GM18520 (cell line): ENCODE measurements around the gene RETSAT.
A peak's percentile ranks its signal among the peaks of the same experiment; 100 is the strongest.
"Not testable (repeated sequence)": the region's sequence is repeated elsewhere in the genome, so short reads cannot be mapped to it uniquely, and the experiment has no call there.

ENCODE experiments used
- ATAC-seq: cut with Tn5 transposase; IDR thresholded peaks from one replicate; pipeline ENCODE4 v1.9.1; 2021; ENCODE audit not compliant: unreplicated experiment

Gene RETSAT

GRCh38 chr2:85380048-85380447 lies 25.7 kb upstream of the RETSAT start:
- no peak for ATAC-seq

- ATAC-seq = no peak
These were observed 23.9 kb upstream of the RETSAT start for GRCh38 chr2:85378257-85378656.

- ATAC-seq = no peak
These were observed 22.8 kb upstream of the RETSAT start for GRCh38 chr2:85377083-85377482.

- no peak for ATAC-seq
These were observed 22.1 kb upstream of the RETSAT start for GRCh38 chr2:85376291-85377065.

- ATAC-seq = no peak
These were observed 16.7 kb upstream of the RETSAT start for GRCh38 chr2:85371045-85371444.

GRCh38 chr2:85369500-85369899 lies 15.2 kb upstream of the RETSAT start:
- no peak for ATAC-seq

- ATAC-seq = no peak
These were observed 14.6 kb upstream of the RETSAT start for GRCh38 chr2:85368921-85369320.

- ATAC-seq = no peak
These were observed 12.9 kb upstream of the RETSAT start for GRCh38 chr2:85367180-85367579.

GRCh38 chr2:85362653-85363387 lies 8.5 kb upstream of the RETSAT start:
- ATAC-seq = not testable (repeated sequence)

- no peak for ATAC-seq
These were observed 3.4 kb upstream of the RETSAT start for GRCh38 chr2:85357736-85358135.

- ATAC-seq = no peak
These were observed 1.9 kb upstream of the RETSAT start for GRCh38 chr2:85356186-85356585.

- ATAC-seq = no peak
These were observed 1.2 kb upstream of the RETSAT start for GRCh38 chr2:85355521-85355920.

- ATAC-seq = peak; percentile 4
These were observed 714 bp upstream of the RETSAT start for GRCh38 chr2:85355073-85355410.

GRCh38 chr2:85353876-85354285 lies 447 bp downstream of the RETSAT start:
- ATAC-seq = no peak

- ATAC-seq = no peak
These were observed 6.7 kb downstream of the RETSAT start for GRCh38 chr2:85347599-85347998.

GRCh38 chr2:85344356-85344954 lies 9.9 kb downstream of the RETSAT start:
- no peak for ATAC-seq

GRCh38 chr2:85343207-85343895 lies 11.0 kb downstream of the RETSAT start:
- ATAC-seq = not testable (repeated sequence)

GRCh38 chr2:85342156-85342555 lies 12.2 kb downstream of the RETSAT start:
- no peak for ATAC-seq

- ATAC-seq = no peak
These were observed 12.9 kb downstream of the RETSAT start for GRCh38 chr2:85341269-85342029.

- no peak for ATAC-seq
These were observed 14.1 kb downstream of the RETSAT start for GRCh38 chr2:85340034-85340892.
